ENCODE results near the gene SDSL. TPM values are rescaled to one million over a fixed set of nuclear protein-coding genes. Genes with fewer than 3 reads are reported as not detected.

Gene SDSL
- total and polyA plus RNA-seq, 5 donors from 2014 or later: 1.8 TPM; not detected in 4

DNA sequence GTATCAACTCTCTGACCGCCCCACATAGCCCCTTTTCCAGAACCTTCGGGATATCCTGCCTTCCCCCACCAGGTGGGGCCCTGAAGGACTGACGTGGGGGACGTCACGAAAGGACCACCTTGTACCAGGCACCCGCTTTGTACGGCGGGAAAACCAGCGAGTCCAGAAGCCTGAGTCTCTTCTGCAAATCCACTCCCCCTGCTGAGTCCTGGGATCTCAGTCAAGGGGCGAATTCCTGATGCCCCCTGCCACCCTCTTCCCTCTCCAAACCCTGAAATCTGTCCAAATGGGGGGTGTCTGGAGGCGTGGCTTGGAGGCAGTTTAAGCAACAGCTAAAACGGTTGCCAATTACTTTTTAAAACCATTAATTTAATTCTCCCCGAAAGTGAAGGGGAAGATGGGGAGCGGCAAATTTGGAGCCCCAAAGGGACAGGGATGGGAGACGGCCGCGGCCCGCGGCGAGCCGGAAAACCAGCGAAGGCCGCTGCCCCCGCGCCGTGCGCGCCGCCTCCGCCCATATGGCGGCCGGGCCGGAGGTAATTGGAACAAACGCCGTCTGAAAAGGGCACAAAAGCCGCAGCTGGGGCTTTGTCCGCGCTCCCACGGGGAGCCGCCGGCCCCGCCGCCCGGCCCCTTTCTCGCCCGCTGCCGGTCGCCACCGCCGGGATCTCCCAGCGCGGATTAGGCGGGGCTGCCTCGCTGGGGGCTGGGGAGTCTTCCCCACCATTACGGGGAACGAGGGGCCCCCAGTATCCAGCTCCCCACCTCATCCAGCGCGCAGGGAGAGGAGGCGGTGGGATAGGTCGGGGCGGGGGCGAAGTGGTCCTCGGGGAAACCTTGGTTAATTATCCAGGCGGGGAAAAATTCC, 42.9 kb downstream of the SDSL start:
- ATAC-seq (ENCODE audit: low read depth in 2 of 2): no peak
- Histone ChIP-seq H3K27ac (ENCODE audit: insufficient read depth, low read length, poor library complexity, severe bottlenecking) (no peak overlapping the region), H3K27me3 (ENCODE audit: control insufficient read depth, insufficient read depth, low read length) (peaks cover 22% of the 10 kb centered on the region), H3K4me1 (ENCODE audit: control insufficient read depth, insufficient read depth, low read length, poor library complexity, severe bottlenecking) (peaks cover 27% of the 10 kb centered on the region), H3K9me3 (ENCODE audit: control insufficient read depth in 2 of 2, low read length in 2 of 2) (no peaks in the 10 kb centered on the region), H3K36me3 (ENCODE audit: control insufficient read depth, insufficient read depth, low read length) (no peaks in the 10 kb centered on the region), H3K4me3 (ENCODE audit: low read depth, low read length) (no peak overlapping the region)
- Mint-ChIP-seq H3K4me3 (peak overlapping the region in 1 of 4 donors; percentile 33), H3K27ac (no peak overlapping the region), H3K36me3 (no peaks in the 10 kb centered on the region), H3K9me3 (peaks cover 0 to 7% (median 0%) of the 10 kb centered on the region in 7 donors), H3K27me3 (peaks cover 58% of the 10 kb centered on the region), H3K4me1 (peaks cover 6 to 40% (median 12%) of the 10 kb centered on the region in 4 donors)
- DNase-seq: no peak

DNA sequence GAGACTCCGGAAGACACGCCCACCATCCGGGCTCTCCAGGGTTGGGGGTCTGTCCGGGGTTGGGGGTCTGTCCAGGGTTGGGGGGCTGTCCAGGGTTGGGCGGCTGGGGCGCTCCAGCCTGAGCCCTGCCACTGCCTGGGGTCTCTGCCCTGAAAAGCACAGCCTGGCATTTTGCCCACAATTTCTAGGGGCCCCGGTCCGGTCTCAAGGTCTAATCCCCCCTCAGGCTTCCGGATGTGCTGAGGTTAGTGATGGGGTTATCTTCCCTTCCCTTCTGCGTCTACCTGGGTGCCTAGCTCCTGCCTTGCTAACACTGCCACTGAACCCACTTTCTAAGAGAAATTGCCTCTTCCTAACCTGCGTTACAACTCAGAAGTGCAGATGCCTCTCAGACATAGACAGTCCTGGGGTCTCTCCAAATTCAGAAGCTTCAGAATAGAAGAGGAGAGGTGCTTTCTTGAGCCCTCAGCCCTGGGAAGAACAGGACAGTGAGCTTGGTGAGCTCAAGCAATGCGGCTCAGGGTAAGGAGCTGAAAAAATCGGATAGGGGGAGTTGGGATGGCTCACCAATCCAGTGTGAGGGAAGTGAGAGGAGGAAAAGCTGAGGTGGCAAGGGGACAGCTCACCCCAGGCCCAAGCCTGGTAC, 43.8 kb downstream of the SDSL start:
- H3K36me3 Mint-ChIP-seq: no peaks in the 10 kb centered on the region
- no peak overlapping the region for H3K4me3 ChIP-seq (ENCODE audit: low read depth, low read length)

GRCh38 chr12:113466454-113467141, 44.4 kb downstream of the SDSL start:
- no peak overlapping the region for H3K27ac ChIP-seq (ENCODE audit: insufficient read depth, low read length, poor library complexity, severe bottlenecking)
- no peak overlapping the region for H3K4me3 ChIP-seq (ENCODE audit: low read depth, low read length)
- peaks cover 0 to 6% (median 0%) of the 10 kb centered on the region in 7 donors for H3K9me3 Mint-ChIP-seq
- ATAC-seq (ENCODE audit: low read depth in 2 of 2) (no peak), DNase-seq (no peak)
- H3K27ac Mint-ChIP-seq: no peak overlapping the region
- H3K9me3 ChIP-seq (ENCODE audit: control insufficient read depth in 2 of 2, low read length in 2 of 2): no peaks in the 10 kb centered on the region
- H3K27me3 Mint-ChIP-seq: peaks cover 62% of the 10 kb centered on the region
- H3K4me3 Mint-ChIP-seq: peak overlapping the region in 2 of 4 donors; percentile 3 to 46
- H3K36me3 Mint-ChIP-seq: no peaks in the 10 kb centered on the region
- peaks cover 27% of the 10 kb centered on the region for H3K4me1 ChIP-seq (ENCODE audit: control insufficient read depth, insufficient read depth, low read length, poor library complexity, severe bottlenecking)
- H3K4me1 Mint-ChIP-seq: peaks cover 6 to 40% (median 12%) of the 10 kb centered on the region in 4 donors
- H3K36me3 ChIP-seq (ENCODE audit: control insufficient read depth, insufficient read depth, low read length): no peaks in the 10 kb centered on the region
- H3K27me3 ChIP-seq (ENCODE audit: control insufficient read depth, insufficient read depth, low read length): peaks cover 19% of the 10 kb centered on the region

More for the DNA sequence above, 43.8 kb downstream of the SDSL start:
- DNase-seq (no peak), ATAC-seq (ENCODE audit: low read depth in 2 of 2) (no peak)
- Histone ChIP-seq H3K4me1 (ENCODE audit: control insufficient read depth, insufficient read depth, low read length, poor library complexity, severe bottlenecking) (peaks cover 27% of the 10 kb centered on the region), H3K27me3 (ENCODE audit: control insufficient read depth, insufficient read depth, low read length) (peaks cover 22% of the 10 kb centered on the region), H3K9me3 (ENCODE audit: control insufficient read depth in 2 of 2, low read length in 2 of 2) (no peaks in the 10 kb centered on the region), H3K27ac (ENCODE audit: insufficient read depth, low read length, poor library complexity, severe bottlenecking) (no peak overlapping the region), H3K36me3 (ENCODE audit: control insufficient read depth, insufficient read depth, low read length) (no peaks in the 10 kb centered on the region)
- peaks cover 60% of the 10 kb centered on the region for H3K27me3 Mint-ChIP-seq
- peaks cover 0 to 7% (median 0%) of the 10 kb centered on the region in 7 donors for H3K9me3 Mint-ChIP-seq
- peaks cover 6 to 40% (median 12%) of the 10 kb centered on the region in 4 donors for H3K4me1 Mint-ChIP-seq
- H3K4me3 Mint-ChIP-seq: peak overlapping the region in 1 of 4 donors; percentile 53
- H3K27ac Mint-ChIP-seq: peak overlapping the region in 1 of 3 donors; percentile 38

DNA sequence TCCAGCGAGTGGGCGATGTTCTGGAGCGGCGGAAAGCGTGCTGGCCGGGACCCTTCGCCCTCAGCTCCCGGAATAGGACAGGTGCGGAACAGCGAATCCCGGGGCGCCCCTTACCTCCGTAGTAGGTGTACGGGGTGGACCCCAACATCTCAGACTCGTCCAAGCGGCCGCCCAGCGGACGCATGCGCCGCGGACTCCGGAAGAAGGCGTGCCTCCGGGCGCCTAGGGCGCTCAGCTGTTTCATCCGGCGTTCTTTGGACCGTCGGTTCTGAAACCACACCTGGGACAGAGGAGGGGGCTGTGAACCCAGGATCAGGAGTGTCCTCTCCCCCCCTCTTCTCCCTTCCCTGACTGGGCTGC, 44.9 kb downstream of the SDSL start:
- peaks cover 17% of the 10 kb centered on the region for H3K27me3 ChIP-seq (ENCODE audit: control insufficient read depth, insufficient read depth, low read length)
- peaks cover 27% of the 10 kb centered on the region for H3K4me1 ChIP-seq (ENCODE audit: control insufficient read depth, insufficient read depth, low read length, poor library complexity, severe bottlenecking)
- no peaks in the 10 kb centered on the region for H3K36me3 ChIP-seq (ENCODE audit: control insufficient read depth, insufficient read depth, low read length)
- H3K4me3 ChIP-seq (ENCODE audit: low read depth, low read length): no peak overlapping the region
- ATAC-seq (ENCODE audit: low read depth in 2 of 2) (no peak), DNase-seq (no peak)
- Mint-ChIP-seq H3K9me3 (peaks cover 0 to 6% (median 0%) of the 10 kb centered on the region in 7 donors), H3K27me3 (peaks cover 60% of the 10 kb centered on the region), H3K4me1 (peaks cover 6 to 38% (median 12%) of the 10 kb centered on the region in 4 donors), H3K27ac (no peak overlapping the region), H3K36me3 (no peaks in the 10 kb centered on the region), H3K4me3 (peak overlapping the region in 1 of 4 donors; percentile 46)
- no peaks in the 10 kb centered on the region for H3K9me3 ChIP-seq (ENCODE audit: control insufficient read depth in 2 of 2, low read length in 2 of 2)
- H3K27ac ChIP-seq (ENCODE audit: insufficient read depth, low read length, poor library complexity, severe bottlenecking): no peak overlapping the region

- H3K4me1 Mint-ChIP-seq: peaks cover 6 to 35% (median 10%) of the 10 kb centered on the region in 4 donors
- H3K27me3 Mint-ChIP-seq: peaks cover 56% of the 10 kb centered on the region
- H3K36me3 Mint-ChIP-seq: no peaks in the 10 kb centered on the region
- peaks cover 17% of the 10 kb centered on the region for H3K27me3 ChIP-seq (ENCODE audit: control insufficient read depth, insufficient read depth, low read length)
- no peak for DNase-seq
- peaks cover 0 to 6% (median 0%) of the 10 kb centered on the region in 7 donors for H3K9me3 Mint-ChIP-seq
- no peak overlapping the region for H3K4me3 Mint-ChIP-seq
- H3K9me3 ChIP-seq (ENCODE audit: control insufficient read depth in 2 of 2, low read length in 2 of 2): no peaks in the 10 kb centered on the region
- H3K27ac Mint-ChIP-seq: no peak overlapping the region
- no peak overlapping the region for H3K4me3 ChIP-seq (ENCODE audit: low read depth, low read length)
- no peaks in the 10 kb centered on the region for H3K36me3 ChIP-seq (ENCODE audit: control insufficient read depth, insufficient read depth, low read length)
- ATAC-seq (ENCODE audit: low read depth in 2 of 2): no peak
- H3K4me1 ChIP-seq (ENCODE audit: control insufficient read depth, insufficient read depth, low read length, poor library complexity, severe bottlenecking): peaks cover 25% of the 10 kb centered on the region
- H3K27ac ChIP-seq (ENCODE audit: insufficient read depth, low read length, poor library complexity, severe bottlenecking): no peak overlapping the region
These were observed 45.6 kb downstream of the SDSL start for GRCh38 chr12:113467502-113468364.

DNA sequence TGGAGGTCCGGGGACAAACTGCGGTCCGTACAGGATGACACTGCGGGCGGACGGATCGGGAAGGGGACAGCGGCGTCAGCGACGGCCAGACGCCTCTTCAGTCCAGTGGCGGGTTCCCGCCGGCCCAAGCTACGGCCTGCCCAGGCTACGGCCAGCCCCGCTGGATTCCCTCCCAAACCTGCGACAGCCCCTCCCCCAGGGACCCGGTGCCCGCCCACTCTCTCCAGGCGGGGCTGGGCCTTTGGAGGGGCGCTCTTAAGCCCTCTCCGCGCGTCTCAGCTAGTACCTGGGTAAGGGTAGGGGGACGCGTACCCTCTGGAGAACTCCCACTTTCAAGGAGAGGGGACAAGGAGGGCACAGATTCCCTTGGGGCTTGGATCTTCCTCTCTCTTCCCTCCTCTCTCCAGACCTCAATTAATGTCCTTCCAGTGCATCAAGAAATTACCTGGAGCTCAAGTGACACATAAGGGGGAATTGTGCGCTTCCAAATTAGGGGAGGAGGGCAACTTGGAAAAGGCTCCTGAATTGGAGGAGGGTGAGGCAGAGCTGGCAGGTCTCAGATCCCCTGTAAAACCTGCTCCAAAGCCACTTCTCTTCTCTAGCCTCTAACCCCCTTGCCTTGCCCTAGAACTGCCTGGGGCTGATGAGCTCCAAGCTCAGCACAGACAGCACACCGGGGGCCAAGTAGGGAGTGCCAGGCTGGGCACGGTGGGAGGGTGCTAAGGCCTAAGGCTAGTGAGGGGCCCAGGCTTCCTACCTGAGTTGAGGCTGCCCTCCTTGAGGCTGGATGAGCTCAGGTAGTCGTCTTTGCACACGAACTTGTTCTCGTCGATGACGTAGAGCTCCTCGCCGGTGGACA, 46.4 kb downstream of the SDSL start:
- Histone ChIP-seq H3K4me3 (ENCODE audit: low read depth, low read length) (no peak overlapping the region), H3K4me1 (ENCODE audit: control insufficient read depth, insufficient read depth, low read length, poor library complexity, severe bottlenecking) (peaks cover 16% of the 10 kb centered on the region), H3K27me3 (ENCODE audit: control insufficient read depth, insufficient read depth, low read length) (peaks cover 24% of the 10 kb centered on the region), H3K27ac (ENCODE audit: insufficient read depth, low read length, poor library complexity, severe bottlenecking) (no peak overlapping the region), H3K9me3 (ENCODE audit: control insufficient read depth in 2 of 2, low read length in 2 of 2) (no peaks in the 10 kb centered on the region), H3K36me3 (ENCODE audit: control insufficient read depth, insufficient read depth, low read length) (no peaks in the 10 kb centered on the region)
- peaks cover 0 to 8% (median 0%) of the 10 kb centered on the region in 7 donors for H3K9me3 Mint-ChIP-seq
- no peak for ATAC-seq (ENCODE audit: low read depth in 2 of 2)
- no peak overlapping the region for H3K27ac Mint-ChIP-seq
- no peak overlapping the region for H3K4me3 Mint-ChIP-seq
- peaks cover 62% of the 10 kb centered on the region for H3K27me3 Mint-ChIP-seq
- H3K4me1 Mint-ChIP-seq: peaks cover 4 to 39% (median 7%) of the 10 kb centered on the region in 4 donors
- no peak for DNase-seq
- H3K36me3 Mint-ChIP-seq: no peaks in the 10 kb centered on the region
